EL (cell line): ENCODE measurements around the gene GIN1.
"Not testable (repeated sequence)": the region's sequence is repeated elsewhere in the genome, so short reads cannot be mapped to it uniquely, and the experiment has no call there.

Source experiments
- DNase-seq: peaks from one replicate; pipeline ENCODE4 v3.0.0-alpha.2; 2016

The GIN1 gene, protein sequence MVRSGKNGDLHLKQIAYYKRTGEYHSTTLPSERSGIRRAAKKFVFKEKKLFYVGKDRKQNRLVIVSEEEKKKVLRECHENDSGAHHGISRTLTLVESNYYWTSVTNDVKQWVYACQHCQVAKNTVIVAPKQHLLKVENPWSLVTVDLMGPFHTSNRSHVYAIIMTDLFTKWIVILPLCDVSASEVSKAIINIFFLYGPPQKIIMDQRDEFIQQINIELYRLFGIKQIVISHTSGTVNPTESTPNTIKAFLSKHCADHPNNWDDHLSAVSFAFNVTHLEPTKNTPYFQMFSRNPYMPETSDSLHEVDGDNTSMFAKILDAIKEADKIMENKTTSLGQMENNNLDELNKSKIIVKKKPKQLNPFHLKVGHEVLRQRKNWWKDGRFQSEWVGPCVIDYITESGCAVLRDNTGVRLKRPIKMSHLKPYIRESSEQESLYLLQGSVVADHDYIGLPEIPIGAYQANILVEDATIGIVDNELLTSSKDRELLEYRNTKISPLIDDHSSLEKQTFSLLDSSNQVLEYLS

DNA sequence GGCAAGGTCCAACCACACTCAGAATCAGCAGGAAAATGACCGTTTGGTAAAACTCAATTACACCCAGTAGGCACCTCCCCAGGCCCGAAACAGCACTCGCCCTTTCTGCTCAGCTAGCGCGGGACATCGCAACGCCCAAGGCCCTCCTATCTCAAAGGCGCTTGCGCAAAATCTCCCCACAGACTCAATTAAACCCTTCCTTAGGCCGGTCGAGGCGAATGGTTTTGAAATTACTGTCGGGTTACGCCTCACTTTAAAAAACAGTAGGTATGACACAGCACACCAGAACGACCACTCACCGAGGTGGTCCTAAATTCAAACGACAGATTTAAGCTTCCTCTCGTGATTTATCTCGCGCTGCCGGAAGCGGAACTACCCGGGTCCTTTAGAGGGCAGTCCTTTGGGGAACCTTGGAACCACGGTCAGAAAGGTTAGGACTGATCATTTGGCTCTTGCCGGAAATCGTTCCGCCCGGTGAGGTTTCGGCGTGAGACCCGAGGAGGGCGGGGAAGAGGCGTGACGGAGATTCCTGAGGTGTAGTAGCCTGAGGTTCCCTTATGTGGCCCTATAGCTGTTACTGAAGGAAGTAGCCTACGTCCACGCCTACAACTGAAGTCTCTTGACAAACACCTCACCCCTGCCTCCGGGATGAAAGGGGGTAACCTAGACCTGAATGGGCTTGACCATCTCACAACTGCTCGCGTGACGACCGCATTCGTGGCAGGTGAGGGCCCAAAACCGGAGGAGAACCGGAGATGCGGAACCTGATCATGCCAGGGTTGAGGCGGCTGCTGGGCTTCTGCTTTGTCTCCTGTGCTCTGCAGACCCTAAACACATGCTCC is at the start of gene GIN1, which contains the start of gene PPIP5K2:
Gene GIN1, minus strand, starts transcription at position 374 of the 842 bp plus-strand sequence. CDS start 11,431 bp downstream, outside the sequence.
Gene PPIP5K2, plus strand, starts transcription at position 537 of the 842 bp plus-strand sequence. CDS start 9,289 bp downstream, outside the sequence.
- DNase-seq: peak; percentile 99

GRCh38 chr5:103166706-103167105 is 46.8 kb upstream of the GIN1 start:
- DNase-seq: no peak

DNA sequence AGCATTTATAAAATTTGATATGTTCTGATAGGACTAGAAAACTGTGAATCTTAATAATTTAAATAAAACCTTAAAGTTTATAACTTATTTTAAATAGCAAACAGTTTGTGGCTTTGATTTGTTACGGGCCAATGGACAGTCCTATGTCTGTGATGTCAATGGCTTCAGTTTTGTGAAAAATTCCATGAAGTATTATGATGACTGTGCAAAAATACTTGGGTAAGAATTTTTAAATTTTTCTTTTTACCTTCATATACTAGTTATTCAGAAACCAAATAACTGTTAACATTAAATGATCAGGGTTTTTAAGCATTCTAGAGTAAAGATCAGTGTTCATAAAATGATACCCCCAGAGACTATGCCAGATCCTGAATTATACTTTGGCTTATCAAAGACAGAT is 31.2 kb upstream of the GIN1 start:
- DNase-seq: no peak

- DNase-seq: no peak
These were observed 28.3 kb upstream of the GIN1 start for GRCh38 chr5:103148213-103148612.

- DNase-seq: no peak
These were observed 25.3 kb upstream of the GIN1 start for GRCh38 chr5:103145196-103145595.

DNA sequence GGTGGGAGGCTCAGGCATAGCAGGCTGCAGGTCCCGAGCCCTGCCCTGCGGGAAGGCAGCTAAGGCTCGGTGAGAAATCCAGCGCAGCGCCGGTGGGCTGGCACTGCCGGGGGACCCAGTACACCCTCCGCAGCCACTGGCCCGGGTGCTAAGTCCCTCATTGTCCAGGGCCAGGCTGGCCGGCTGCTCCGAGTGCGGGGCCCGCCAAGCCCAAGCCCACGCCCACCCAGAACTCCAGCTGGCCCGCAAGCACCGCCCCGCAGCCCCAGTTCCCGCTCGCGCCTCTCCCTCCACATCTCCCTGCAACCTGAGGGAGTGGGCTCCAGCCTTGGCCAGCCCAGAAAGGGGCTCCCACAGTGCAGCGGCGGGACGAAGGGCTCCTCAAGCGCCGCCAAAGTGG is 22.2 kb upstream of the GIN1 start:
- not testable (repeated sequence) for DNase-seq

DNA sequence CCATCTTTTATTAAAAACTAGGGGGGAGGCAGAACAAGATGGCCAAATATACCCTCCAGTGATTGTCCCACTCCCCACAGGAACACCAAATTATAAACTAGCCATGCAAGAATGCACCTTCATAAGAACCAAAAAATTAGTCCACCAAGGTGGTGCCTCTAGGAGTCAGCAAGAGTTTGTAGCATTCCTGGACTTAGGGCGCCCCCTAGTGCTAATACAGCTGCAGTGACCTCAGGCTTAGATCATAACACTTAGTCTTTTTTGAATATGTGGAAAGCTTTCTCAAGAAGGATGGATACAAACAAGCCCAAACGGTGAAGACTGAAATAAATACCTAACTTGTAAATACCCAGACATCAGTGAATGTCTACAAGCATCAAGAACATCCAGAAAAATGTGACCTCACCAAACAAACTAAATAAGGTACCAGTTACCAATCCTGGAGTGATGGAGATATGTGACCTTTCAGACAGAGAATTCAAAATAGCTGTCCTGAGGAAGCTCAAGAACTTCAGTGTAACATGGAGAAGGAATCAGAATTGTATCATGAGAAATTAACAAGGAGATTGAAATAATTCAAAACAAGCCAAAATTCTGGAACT is 19.4 kb upstream of the GIN1 start:
- peak; percentile 76 for DNase-seq

DNA sequence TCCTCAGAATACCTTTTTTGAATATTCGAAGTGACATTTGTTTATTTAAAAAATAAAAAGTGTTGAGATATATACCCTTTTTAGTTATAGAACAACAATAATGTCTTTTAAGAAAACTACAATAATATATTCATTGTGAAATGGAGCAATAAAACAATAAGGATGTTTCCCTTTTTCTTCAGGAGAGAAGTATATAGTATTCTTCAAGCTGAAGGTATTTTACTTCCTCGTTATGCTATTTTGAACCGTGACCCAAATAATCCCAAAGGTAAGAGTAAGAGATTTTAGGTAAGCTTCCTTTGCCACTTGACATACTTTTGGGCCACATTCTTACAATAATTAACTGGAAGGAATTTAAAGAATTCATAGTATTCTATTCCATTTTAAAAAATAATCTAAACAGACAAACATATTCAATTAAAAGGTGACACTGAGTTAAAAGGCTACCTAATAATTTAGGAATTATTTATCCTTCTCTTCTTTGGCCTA is 18.3 kb upstream of the GIN1 start:
- no peak for DNase-seq

- DNase-seq: no peak
These were observed 15.5 kb upstream of the GIN1 start for GRCh38 chr5:103135461-103135860.

GRCh38 chr5:103133231-103133630 is 13.3 kb upstream of the GIN1 start:
- no peak for DNase-seq

GRCh38 chr5:103132684-103133083 is 12.7 kb upstream of the GIN1 start:
- DNase-seq: no peak

DNA sequence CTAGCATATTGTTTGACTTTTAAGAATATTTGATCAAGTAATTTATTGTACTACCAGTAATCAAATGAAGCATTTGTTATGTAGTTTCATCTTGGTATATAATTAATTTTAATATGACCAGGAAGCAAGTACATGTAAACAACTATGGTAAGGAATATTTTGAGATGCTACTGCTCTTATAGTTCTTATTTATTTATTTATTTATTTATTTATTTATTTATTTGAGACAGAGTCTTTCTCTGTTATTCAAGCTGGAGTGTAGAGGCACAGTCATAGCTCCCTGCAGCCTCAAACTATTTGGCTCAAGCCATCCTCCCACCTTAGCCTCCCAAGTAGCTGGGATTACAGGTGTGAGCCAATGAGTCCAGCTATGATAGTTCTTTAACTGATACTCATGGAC is 8.3 kb upstream of the GIN1 start:
- DNase-seq: no peak

DNA sequence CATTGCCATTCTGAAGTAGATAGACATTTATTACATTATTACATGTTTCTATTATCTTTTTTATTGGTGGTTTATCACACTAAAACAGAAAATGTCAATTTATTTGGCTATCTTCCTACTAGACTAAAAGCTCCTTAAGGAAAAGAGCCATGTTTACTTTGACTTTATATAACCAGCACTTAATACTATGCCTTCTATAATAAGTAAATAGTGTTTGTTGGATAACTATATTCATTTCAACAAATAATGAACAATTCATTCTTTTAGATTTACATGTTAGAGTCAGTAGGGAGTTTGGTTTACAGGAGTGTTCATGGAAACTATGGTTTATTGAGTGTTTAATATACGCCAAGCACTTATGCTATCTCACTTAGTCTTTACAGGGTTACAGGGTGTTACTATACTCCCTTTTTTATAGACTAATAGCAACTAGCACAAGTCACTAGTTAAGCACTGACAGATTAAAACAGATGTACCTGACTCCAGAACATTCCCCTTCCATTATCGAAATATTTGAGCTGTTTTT is 7.4 kb upstream of the GIN1 start:
- no peak for DNase-seq

GRCh38 chr5:103126557-103126956 is 6.6 kb upstream of the GIN1 start:
- no peak for DNase-seq

DNA sequence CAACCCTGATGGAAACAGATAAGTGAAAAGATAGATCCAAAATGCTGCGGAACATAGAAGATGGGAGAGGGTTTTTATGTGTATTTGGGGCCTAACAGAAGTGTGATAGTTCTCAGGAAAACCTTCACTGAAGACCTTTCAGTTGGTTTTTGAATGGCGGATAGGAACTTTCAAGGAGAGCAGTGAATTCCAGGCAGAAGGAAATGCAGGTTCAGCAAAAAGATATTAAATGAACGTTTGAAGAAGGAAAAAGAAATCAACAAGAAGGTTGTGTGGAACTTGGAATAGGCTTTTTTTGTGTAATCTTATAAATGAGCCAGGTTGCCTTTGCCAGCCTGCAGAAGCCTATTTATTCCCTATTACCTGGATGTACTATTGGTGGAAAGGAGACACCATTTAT is 2.3 kb upstream of the GIN1 start:
- no peak for DNase-seq

DNA sequence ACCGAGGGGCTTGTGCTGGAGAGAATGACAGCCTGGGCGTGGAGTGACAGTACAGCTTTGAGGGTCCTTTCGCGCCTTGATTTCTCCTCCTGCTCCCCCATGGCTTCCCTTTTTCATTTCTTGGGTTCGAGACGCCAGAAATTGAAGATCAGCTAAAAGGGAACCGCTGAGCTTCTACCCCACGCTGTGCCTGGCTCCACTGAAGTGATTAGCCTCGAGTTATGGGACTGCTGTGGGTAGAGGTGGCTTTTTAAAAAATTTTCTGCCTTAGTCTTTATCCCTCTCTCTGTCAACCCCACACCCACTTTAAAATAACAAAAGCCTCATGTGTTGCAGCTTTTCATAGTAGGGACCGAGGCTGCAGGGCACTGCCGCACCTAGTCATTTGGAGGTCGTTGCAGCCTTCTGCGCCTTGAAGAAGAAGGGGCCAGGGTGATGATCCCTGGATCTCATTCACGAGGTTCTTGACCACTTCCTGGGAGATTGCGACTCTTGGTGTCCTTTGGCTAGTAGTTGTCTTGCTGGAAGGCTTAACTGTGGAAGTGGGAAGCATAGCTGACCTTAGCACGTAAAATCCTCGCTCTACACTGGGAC is 766 bp upstream of the GIN1 start:
- peak; percentile 43 for DNase-seq

DNA sequence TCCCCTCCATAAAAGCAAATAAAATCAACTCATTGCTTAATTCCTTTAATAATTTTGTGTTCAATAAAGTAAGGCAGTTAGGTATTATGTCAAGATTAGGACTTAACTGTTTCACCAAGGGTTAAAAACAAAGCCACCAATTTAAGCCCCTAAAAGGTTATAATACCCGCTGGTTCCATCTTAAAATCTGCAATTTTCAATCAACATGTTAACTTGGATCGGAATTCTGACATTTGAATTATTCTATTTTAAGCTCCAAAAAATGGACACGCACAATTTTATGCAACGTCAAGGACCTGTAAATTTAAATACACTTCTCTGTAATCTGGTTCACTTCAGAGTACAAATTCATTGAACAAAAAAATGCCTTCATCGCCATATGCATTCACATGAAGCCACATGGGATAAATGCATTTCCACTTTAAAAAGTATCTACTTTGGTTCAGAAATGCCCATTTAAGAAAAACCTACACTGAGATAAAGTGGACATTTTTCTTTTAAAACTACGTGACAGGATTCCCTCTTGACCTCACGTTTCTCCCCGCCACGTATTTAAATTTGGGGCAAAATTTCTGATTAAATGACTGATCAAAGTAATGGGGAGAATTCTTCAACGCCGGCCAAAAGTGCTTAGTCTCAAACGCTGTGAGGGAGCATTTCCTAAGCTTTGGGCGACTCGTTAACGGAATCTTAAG is 721 bp downstream of the GIN1 start:
- no peak for DNase-seq

- no peak for DNase-seq
These were observed 2.4 kb downstream of the GIN1 start for GRCh38 chr5:103117471-103117991.

DNA sequence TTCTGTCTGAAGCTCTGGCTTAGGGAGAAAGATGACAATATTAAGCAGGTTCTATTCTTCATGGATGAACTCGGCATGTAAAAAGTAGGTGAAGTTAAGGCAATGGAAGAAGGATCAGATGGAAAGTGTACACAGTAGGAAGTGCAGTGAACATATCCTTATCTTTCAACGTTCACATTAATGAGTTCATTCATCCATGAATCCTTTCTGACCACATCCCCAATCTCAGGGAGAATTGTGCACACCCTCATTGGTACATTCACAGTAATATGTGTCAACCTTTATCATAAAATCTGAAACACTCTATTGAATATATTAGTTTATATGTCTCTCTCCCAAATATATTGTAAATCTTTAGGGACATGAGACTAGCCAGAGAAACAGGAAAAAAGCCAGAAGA is 5.5 kb downstream of the GIN1 start:
- no peak for DNase-seq

DNA sequence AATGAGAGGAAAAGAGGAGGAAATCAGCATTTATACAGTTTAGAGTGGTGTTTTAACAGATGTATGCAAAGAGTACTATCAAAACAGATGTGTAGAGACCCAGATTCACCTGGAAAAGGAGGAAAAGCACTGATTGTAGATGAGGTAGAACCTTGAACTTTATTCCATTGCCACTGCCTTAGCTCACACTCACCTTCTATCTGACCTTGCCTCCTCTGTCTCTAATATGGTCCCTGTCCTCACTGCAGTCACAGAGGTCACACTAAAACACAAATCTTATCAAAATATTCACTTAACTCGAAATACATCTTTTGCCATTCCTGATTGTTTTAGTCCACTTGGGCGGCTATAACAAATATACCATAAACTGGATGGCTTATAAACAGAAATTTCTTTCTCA is 7.0 kb downstream of the GIN1 start:
- no peak for DNase-seq

GRCh38 chr5:103111468-103111867 is 8.5 kb downstream of the GIN1 start:
- DNase-seq: no peak

DNA sequence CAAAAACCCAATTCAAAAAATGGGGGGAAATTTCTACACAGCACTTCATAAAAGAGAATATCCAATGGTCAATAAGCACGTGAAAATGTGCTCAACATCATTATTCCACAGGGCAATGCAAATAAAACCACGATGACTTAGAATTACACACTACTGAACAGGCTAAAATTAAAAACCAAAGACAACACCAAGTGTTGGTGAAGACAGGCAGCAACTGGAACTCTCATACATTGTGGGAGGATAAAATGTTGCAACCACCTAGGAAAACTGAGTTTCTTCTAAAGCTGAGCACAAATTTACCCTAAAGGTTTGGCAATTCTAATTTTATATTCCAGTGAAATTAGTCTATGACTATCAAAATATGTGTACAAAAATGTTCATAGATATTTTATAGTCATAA is 9.5 kb downstream of the GIN1 start:
- DNase-seq: no peak
